ENCODE results near the gene KYAT1. TPM values are rescaled to one million over a fixed set of nuclear protein-coding genes. Genes with fewer than 3 reads are reported as not detected.

Gene KYAT1
- total and polyA plus RNA-seq, 9 donors, result 4.2 to 8.8 (median 5.4) TPM

DNA sequence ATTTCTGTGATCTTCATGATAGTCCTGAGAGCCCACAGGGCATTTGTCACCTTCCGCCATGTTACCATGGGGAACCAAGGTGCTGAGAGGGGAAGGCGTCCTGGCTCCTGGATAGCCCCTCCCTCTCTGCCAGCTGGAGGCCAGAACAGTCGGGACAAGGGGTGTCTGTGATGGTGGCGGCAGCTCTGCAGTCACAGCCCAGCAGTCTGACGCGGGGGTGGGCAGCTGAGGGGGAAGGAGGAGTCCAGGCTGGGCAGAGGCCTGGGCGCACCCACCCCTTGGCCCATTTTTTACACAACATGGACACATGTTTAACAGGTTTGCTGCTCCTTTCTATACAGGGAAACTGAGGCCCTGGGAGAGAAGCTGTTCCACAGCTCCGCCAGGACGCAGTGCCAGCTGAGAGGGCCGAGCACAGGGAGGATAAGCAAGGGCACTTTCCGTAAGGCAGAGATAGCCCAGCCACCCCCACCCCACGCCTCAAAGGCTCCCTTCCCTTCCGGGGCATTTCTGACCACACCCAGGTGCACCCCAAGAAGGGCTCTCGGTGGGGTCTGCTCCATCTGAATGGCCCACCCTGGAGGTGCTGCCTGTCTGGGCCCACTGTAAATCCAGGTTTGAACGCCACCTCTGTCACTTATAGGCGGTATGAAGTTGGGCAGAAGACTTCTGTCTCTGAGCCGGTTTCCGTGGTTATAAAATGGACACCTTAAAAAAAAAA, 17.3 kb upstream of the KYAT1 start:
- Histone ChIP-seq H3K27me3 (ENCODE audit: control insufficient read depth, insufficient read depth, low read length) (no peaks in the 10 kb centered on the region), H3K36me3 (ENCODE audit: control insufficient read depth, insufficient read depth, low read length) (peaks cover 36% of the 10 kb centered on the region), H3K9me3 (replicated peaks; ENCODE audit: control insufficient read depth, low read depth, low read length) (no peaks in the 10 kb centered on the region), H3K4me1 (ENCODE audit: control insufficient read depth, insufficient read depth, low read length) (peaks cover 17% of the 10 kb centered on the region), H3K4me3 (ENCODE audit: low read length) (no peak overlapping the region), H3K27ac (ENCODE audit: low read length) (no peak overlapping the region)
- no peak for DNase-seq
- 85% methylated on average over 6 of the region's 18 CpGs for WGBS (ENCODE audit: insufficient coverage)

DNA sequence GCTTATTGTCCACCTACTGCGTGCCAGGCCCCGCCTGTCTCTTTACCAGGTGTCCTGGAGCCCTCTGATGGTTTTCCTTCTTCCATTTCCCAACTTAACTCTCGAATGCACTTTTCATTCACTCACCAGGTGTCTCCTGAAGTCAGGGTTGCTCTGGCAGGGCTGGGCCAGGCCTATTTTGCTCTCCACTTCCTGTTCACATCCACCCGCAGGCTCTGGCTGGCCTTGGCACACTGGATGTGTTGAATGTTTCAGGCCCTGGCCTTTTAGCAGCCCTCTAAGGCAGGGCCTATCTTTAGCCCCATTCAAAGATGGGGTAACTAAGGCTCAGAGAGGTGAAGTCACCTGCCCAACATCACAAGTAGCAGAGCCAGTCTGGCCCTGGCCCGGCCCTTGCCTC, 16.6 kb upstream of the KYAT1 start:
- no peak for DNase-seq
- H3K4me3 ChIP-seq (ENCODE audit: low read length), result no peak overlapping the region
- no peaks in the 10 kb centered on the region for H3K9me3 ChIP-seq (replicated peaks; ENCODE audit: control insufficient read depth, low read depth, low read length)
- 90% methylated on average over 5 of the region's 5 CpGs for WGBS (ENCODE audit: insufficient coverage)
- peaks cover 39% of the 10 kb centered on the region for H3K36me3 ChIP-seq (ENCODE audit: control insufficient read depth, insufficient read depth, low read length)
- H3K27me3 ChIP-seq (ENCODE audit: control insufficient read depth, insufficient read depth, low read length), result no peaks in the 10 kb centered on the region
- no peak overlapping the region for H3K27ac ChIP-seq (ENCODE audit: low read length)
- H3K4me1 ChIP-seq (ENCODE audit: control insufficient read depth, insufficient read depth, low read length), result peaks cover 17% of the 10 kb centered on the region

DNA sequence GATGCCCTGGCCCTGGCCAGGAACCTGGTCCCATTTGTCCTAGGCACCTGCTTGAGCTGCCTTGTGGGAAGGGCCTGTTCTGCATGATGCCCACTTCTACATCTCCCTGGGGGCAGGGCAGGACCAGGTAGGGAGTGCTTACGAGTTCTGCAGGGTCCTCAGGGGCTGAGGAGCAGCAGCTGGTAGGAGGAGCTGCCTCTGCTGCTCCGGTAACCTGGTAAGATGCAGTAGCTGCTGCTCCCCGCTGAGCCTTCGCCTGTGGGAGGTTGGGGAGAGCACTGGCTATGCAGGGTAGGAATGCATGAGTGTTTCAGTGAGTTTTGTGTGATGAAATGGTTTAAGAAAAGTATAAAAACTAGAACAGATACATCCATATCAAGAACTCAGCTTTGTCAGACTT, 13.8 kb upstream of the KYAT1 start:
- peaks cover 22% of the 10 kb centered on the region for H3K4me1 ChIP-seq (ENCODE audit: control insufficient read depth, insufficient read depth, low read length)
- H3K36me3 ChIP-seq (ENCODE audit: control insufficient read depth, insufficient read depth, low read length), result peaks cover 57% of the 10 kb centered on the region
- WGBS (ENCODE audit: insufficient coverage), result 42% methylated on average over 2 of the region's 4 CpGs
- no peaks in the 10 kb centered on the region for H3K27me3 ChIP-seq (ENCODE audit: control insufficient read depth, insufficient read depth, low read length)
- H3K9me3 ChIP-seq (replicated peaks; ENCODE audit: control insufficient read depth, low read depth, low read length), result no peaks in the 10 kb centered on the region
- DNase-seq, result no peak
- no peak overlapping the region for H3K27ac ChIP-seq (ENCODE audit: low read length)
- H3K4me3 ChIP-seq (ENCODE audit: low read length), result no peak overlapping the region

DNA sequence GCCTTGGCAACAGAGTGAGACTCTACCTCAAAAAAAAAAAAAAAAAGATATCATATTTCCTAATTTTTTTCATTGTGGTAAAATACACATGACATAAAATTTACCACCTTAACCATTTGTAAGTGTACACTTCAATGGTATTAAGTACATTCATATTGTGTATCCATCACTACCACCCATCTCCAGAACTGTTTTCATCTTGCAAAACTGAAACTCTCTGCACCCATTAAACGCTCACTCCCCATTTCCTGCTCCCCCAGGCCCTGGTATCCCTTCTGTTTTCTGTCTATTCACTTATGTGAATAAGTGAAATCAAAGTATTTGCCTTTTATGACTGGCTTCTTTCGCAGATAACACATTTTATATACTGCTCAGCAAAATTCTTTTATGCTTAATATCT, 13.0 kb upstream of the KYAT1 start:
- no CpG with 5 or more reads among the region's 2 CpGs for WGBS (ENCODE audit: insufficient coverage)
- Histone ChIP-seq H3K27me3 (ENCODE audit: control insufficient read depth, insufficient read depth, low read length) (no peaks in the 10 kb centered on the region), H3K9me3 (replicated peaks; ENCODE audit: control insufficient read depth, low read depth, low read length) (no peaks in the 10 kb centered on the region), H3K4me1 (ENCODE audit: control insufficient read depth, insufficient read depth, low read length) (peaks cover 18% of the 10 kb centered on the region), H3K36me3 (ENCODE audit: control insufficient read depth, insufficient read depth, low read length) (peaks cover 60% of the 10 kb centered on the region), H3K4me3 (ENCODE audit: low read length) (no peak overlapping the region), H3K27ac (ENCODE audit: low read length) (no peak overlapping the region)
- no peak for DNase-seq

DNA sequence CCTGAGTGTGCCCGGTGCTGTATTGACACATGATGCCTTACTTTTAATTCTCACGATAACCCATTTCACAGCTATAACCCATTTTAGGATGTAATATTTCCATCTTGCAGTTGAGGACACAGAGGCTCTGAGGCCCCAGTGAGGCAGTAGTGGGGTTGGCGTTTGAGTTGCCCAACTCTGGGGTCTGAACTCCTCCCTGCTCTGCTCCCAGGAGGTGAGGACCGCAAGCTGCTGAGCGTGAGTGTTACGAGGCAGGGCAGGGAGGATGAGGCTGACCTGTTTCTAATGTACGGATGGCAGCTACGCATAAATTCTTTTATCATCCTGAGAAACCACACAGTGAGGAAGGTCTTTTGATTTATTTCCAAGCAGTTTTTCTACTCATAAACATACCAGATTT, 11.6 kb upstream of the KYAT1 start:
- Histone ChIP-seq H3K27ac (ENCODE audit: low read length) (peak overlapping the region; percentile 47), H3K9me3 (replicated peaks; ENCODE audit: control insufficient read depth, low read depth, low read length) (no peaks in the 10 kb centered on the region), H3K27me3 (ENCODE audit: control insufficient read depth, insufficient read depth, low read length) (no peaks in the 10 kb centered on the region), H3K4me1 (ENCODE audit: control insufficient read depth, insufficient read depth, low read length) (peaks cover 20% of the 10 kb centered on the region), H3K36me3 (ENCODE audit: control insufficient read depth, insufficient read depth, low read length) (peaks cover 58% of the 10 kb centered on the region), H3K4me3 (ENCODE audit: low read length) (no peak overlapping the region)
- no peak for DNase-seq
- 80% methylated on average over 1 of the region's 8 CpGs for WGBS (ENCODE audit: insufficient coverage)

DNA sequence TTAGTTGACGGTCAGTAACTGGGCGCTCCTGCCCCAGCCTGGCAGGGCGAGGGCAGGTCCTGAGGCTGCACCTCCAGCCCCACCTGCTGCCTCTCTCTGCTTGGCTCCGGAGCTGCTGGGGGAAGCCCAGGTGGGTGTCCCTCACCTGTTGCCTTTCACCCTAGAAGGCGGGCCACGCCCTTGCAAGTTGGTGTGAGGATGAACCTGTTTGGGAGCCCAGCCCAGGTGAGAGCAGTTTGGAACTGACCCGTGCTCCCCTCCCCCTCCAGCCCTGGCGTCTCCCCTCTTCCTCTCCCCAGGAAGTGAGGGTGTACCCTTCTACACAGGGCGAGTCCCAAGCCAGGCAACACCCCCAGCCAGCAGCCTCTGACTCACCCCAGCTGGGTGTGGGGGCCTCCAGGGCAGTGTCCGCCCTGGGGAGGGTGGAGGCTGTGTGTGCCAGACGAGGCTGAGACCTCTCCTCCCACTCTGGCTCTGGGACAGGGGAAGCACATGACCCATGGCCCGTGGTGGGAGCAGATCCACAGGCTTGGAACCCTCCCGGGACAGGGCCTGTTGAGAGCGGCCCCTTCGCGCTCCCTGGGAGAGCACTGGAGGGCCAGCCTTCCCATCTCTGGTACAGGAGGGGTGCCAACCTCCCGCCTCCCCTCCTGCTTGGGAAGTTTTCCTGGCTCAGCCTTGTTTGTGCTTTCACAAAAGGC, 10.6 kb upstream of the KYAT1 start:
- H3K4me3 ChIP-seq (ENCODE audit: low read length), result no peak overlapping the region

DNA sequence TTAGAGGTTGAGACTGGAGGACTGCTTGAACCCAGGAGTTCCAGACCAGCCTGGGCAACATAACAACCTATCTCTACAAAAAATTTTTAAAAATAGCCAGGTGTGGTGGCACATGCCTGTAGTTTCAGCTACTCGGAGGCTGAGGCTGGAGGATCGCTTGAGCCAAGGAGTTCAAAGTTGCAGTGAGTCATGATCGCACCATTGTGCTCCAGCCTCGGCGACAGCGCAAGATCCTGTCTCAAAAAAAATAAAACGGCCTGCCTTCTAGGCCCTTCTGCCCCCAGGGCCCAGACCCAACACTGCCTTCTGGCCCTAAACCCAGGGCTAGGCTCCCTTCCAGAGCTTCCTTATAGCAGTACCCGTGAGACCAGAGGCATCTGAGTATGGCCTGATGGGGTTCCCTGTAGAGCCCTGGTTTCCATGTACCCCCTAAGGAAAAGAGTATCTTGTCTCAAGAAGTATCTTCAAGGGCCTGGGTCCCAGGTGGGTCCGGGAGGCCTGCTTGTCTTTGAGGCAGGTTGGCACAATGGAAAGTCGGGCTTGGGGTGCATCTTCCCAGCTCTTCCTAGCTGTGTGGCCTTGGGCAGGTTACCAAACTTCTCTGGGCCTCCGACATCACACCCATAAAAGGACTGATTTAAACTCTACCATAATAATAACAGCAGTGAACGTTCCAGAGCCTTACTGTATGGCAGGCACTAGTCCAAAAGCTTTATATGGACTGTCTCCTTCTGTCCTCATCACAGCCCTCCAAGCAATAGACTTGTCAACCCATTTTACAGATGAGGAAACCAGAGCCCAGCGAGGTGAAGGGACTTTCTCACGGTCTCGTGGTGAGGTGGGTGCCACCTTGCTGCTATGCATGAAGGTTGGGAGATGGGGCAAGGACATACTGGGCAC, 9.8 kb upstream of the KYAT1 start:
- DNase-seq, result no peak
- Histone ChIP-seq H3K36me3 (ENCODE audit: control insufficient read depth, insufficient read depth, low read length) (peaks cover 58% of the 10 kb centered on the region), H3K27me3 (ENCODE audit: control insufficient read depth, insufficient read depth, low read length) (no peaks in the 10 kb centered on the region), H3K9me3 (replicated peaks; ENCODE audit: control insufficient read depth, low read depth, low read length) (no peaks in the 10 kb centered on the region), H3K4me1 (ENCODE audit: control insufficient read depth, insufficient read depth, low read length) (peaks cover 25% of the 10 kb centered on the region), H3K4me3 (ENCODE audit: low read length) (no peak overlapping the region), H3K27ac (ENCODE audit: low read length) (no peak overlapping the region)
- 81% methylated on average over 12 of the region's 15 CpGs for WGBS (ENCODE audit: insufficient coverage)

More for the DNA sequence above, 10.6 kb upstream of the KYAT1 start:
- Histone ChIP-seq H3K27me3 (ENCODE audit: control insufficient read depth, insufficient read depth, low read length) (no peaks in the 10 kb centered on the region), H3K4me1 (ENCODE audit: control insufficient read depth, insufficient read depth, low read length) (peaks cover 25% of the 10 kb centered on the region), H3K9me3 (replicated peaks; ENCODE audit: control insufficient read depth, low read depth, low read length) (no peaks in the 10 kb centered on the region), H3K36me3 (ENCODE audit: control insufficient read depth, insufficient read depth, low read length) (peaks cover 57% of the 10 kb centered on the region), H3K27ac (ENCODE audit: low read length) (peak overlapping the region; percentile 47)
- WGBS (ENCODE audit: insufficient coverage), result 83% methylated on average over 6 of the region's 17 CpGs
- peak; percentile 73 for DNase-seq

DNA sequence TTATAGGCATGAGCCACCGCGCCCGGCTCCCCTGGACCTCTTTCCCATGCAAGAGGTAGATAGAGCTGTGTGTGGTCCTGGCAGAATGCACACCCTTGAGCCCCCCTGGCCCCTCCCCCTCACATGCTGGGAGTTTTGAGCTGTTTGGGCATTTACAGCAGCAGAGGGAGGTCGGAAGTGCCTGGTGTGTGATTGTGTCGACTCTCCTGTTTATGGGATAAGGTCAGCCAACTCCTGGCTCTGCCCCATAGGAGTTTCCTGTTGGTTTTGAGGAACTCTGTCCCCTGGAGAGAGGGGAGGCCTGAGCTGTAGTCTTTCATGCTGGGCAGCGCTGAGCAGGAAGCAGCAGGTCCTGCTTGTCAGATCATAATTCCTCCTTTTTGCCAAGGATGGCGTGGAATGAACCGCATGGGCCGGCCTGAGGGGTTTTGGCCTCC, 6.2 kb upstream of the KYAT1 start:
- peaks cover 35% of the 10 kb centered on the region for H3K4me1 ChIP-seq (ENCODE audit: control insufficient read depth, insufficient read depth, low read length)
- WGBS (ENCODE audit: insufficient coverage), result 43% methylated on average over 4 of the region's 9 CpGs
- no peak for DNase-seq
- H3K27me3 ChIP-seq (ENCODE audit: control insufficient read depth, insufficient read depth, low read length), result no peaks in the 10 kb centered on the region
- H3K27ac ChIP-seq (ENCODE audit: low read length), result no peak overlapping the region
- H3K4me3 ChIP-seq (ENCODE audit: low read length), result no peak overlapping the region
- no peaks in the 10 kb centered on the region for H3K9me3 ChIP-seq (replicated peaks; ENCODE audit: control insufficient read depth, low read depth, low read length)
- H3K36me3 ChIP-seq (ENCODE audit: control insufficient read depth, insufficient read depth, low read length), result peaks cover 68% of the 10 kb centered on the region

DNA sequence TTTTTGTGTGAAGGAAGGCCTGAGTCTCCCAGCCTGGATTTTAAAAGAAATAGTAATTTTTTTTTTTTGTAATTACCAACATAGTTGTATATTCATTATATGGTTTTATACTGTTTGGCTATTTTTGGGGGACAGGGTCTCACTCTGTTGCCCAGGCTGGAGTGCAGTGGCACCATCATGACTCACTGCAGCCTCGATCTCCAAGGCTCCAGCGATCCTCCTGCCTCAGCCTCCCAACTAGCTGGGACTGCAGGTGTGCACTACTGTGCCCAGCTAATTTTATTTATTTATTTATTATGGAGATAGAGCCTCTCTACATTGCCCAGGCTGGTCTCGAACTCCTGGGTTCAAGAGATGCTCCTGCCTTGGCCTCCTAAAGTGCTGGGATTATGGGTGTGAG, 5.3 kb upstream of the KYAT1 start:
- no peak overlapping the region for H3K27ac ChIP-seq (ENCODE audit: low read length)

More for the DNA sequence above, 5.3 kb upstream of the KYAT1 start:
- Histone ChIP-seq H3K4me3 (ENCODE audit: low read length) (no peak overlapping the region), H3K27me3 (ENCODE audit: control insufficient read depth, insufficient read depth, low read length) (no peaks in the 10 kb centered on the region), H3K4me1 (ENCODE audit: control insufficient read depth, insufficient read depth, low read length) (peaks cover 28% of the 10 kb centered on the region), H3K36me3 (ENCODE audit: control insufficient read depth, insufficient read depth, low read length) (peaks cover 59% of the 10 kb centered on the region), H3K9me3 (replicated peaks; ENCODE audit: control insufficient read depth, low read depth, low read length) (no peaks in the 10 kb centered on the region)
- no peak for DNase-seq
- WGBS (ENCODE audit: insufficient coverage), result 100% methylated on average over 1 of the region's 3 CpGs
